Hepatic stellate cell (primary cell): Measurements from ENCODE around the gene HOXA3.

Experiments
- DNase-seq: peaks from one replicate; pipeline ENCODE4 v3.0.0; 2011; ENCODE audit warnings: low spot score

Gene HOXA3

GRCh38 chr7:27151931-27152815 is at the start of gene HOXA3:
HOXA3 (minus strand) TSS chr7:27152583; CDS start chr7:27110640, 41,943 bp downstream.
- DNase-seq = peak; percentile 64

DNA sequence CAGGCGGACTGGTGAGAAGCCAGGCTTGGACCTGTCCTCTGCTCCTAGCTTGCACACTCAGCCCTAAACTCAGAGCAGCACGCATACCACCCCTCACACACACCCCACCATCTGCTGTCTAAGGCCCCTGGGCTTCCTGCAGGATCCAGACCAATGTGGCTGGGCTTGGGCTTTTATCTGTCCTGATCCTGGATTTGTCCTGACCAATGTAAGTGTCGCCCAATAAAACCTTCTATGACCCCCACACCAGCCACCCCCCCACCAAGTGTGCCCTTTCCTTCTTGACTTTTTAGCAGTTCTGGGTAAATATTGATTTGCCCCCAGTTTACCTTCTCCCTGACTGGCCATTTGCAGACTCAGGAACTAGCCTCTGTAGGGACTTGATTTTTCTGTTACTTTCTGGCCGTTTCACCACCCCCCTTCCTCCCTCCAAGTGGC is 49.2 kb upstream of the HOXA3 start:
- no peak for DNase-seq

GRCh38 chr7:27200761-27201579 is 48.6 kb upstream of the HOXA3 start:
- no peak for DNase-seq

- DNase-seq = no peak
Observed at GRCh38 chr7:27199849-27200760, 47.7 kb upstream of the HOXA3 start, which contains the start of gene HOXA13. HOXA13 (minus strand) TSS chr7:27200091; CDS start chr7:27200077, 14 bp downstream.

DNA sequence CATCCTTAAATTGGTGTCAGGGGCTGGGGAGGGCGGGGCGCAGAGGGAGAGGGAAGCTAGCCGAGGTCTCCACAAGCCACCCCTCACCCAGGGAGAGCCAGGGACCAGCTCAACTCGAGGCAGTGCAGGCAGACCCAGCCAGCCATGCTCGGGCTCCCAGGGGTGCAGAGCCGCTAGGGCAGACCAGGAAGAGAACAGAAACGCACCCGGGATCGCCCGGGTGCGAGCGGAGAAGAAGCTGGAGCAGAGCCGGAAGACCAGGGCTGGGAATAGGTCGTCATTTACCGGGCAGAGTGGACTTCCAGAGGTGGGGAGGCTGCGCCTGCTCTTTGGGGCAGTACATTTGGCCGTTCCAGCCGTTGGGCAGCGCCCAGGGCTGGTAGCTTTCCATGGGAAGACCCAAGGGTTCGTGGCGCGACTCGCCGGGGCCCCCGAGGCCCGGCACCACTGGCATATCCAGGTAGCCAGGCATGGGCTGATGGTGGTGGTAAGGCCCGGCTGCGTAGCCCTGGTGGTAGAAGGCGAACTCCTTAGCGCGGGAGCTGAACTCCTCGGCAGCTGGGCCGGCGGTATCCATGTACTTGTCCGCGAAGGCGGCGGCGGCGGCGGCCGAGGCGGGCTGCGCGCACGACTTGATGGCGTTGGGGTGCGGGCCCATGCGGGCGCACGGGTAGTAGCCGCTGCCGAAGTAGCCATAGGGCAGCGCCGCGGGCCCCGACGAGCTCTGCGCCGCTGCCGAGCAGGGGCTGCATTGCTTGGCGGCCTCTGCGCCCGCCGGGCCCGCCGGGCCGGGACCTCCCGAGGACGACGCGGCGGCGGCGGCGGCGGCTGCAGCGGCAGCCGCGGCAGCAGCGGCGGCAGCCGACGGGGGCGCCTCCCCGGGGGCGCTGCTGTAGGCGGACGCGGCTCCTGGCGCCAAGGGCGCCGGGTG is 46.8 kb upstream of the HOXA3 start:
- DNase-seq = no peak

- no peak for DNase-seq
Observed at GRCh38 chr7:27198138-27198841, 45.9 kb upstream of the HOXA3 start.

GRCh38 chr7:27197137-27198042 is 45.0 kb upstream of the HOXA3 start:
- DNase-seq = no peak

- peak; percentile 68 for DNase-seq
Observed at GRCh38 chr7:27196287-27196767, 43.9 kb upstream of the HOXA3 start.

DNA sequence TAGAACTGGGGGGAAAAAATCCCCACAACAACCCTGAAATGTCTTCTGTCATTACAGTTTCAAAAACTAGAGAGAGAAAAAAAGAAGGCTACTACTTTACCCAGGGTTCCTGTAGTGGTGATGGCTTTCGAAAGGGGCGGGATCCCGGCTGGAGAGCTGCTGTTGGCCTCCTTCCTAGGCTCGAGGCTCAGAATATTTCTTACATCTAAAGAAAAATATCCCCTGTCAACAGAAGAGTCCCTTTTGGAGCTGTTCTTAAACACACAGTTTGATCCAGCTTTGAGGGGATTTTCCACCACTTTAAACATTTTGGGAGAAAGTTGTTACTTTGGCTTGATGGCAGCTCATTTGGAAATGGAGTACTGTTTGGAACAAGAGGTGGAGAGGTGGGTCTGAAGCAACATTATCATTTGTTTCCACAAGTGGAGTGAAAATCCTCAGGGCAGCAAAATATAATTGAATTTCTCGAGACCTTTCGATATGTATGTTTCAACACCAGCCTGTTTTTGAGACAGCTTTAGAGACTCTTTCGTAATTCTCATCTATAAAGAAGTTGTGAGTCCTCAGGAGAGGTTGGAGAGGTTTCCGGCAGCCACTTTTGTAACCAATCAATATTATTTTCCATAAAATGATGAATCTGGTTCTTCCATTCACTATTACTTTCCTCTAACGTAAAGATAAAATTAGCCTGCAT is 42.5 kb upstream of the HOXA3 start:
- no peak for DNase-seq

DNA sequence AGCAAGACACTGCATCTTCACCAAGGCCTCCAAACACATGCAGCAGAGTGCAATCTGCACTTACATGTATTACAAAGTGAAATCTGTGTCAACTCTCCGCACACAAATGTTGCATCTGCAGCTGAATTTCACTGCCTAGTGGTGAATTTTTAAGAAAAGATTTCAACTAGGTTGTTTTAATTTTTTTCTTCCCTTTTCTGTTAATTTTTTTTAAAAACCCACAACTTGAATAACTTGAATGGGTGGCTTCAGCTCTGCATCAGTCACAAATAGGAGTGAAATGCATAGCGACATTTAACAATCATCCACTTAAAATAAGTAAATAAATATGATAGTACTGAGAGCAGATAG is 41.6 kb upstream of the HOXA3 start:
- DNase-seq = no peak

DNA sequence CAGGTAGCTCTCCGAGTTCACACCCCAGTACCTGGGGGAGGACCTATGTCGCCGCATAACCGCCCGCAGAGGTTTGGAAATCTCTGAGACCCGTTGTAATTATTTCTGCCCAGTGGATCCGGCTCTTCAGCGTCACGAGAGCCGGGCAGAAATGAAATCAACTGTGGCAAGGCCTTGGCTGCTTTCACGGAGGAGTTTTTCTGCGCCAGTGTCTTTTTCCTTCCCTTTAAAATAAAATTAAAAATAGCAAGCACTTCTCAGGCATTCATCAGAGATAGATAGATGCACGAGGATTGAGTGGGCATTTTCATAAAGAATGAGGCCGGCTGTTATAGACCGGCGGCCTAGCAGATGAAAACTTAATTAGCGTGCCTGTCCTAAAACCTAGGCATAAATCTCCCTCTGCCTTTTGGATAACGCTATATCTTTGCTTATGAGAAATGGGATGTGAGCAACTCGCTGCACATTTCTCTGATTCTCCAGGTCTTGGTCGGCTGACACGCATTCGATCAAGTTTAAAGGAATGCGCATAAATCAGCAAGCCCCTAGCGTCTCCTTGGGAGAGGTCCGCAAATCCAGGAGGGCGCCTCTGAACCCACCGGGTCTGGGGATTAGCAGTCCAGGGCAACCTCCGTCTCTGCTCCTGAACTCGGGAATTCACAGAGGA is 41.1 kb upstream of the HOXA3 start:
- DNase-seq = no peak

- no peak for DNase-seq
Observed at GRCh38 chr7:27192546-27193334, 40.4 kb upstream of the HOXA3 start.

DNA sequence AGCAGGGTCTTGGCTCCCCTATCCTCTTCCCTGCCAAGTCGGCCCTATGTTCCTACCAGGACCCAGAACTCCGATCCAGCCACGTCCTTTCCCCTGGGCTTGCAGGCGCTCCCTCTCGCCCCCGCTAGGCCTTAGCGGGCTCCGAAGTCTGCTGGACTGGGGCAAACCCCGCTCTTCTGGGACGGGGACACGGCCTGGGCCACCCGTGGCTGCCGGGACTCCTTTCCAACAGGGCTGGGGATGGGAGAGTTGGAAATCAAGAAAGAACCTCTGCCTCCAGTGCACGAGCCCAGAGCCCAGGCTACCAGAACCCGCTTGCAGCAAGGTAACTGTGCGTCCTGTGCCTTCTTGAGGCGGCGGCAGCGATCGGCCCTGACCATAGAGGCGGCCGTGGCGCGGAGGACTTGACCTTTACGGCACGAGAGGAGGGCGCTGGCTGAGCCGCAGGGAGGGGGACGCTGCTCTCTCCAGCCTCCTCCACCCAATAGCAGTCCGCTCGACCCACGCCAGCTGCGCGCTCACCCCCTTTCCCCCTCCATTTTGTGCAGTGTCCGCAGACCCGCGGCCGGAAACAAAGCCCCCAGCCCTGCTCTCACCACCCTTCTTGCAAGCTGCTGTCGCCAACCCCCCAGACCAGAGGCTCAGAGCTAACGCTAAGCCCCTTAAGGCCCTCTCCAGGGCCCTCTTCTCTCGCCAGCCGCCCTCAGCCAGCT is 39.6 kb upstream of the HOXA3 start:
- no peak for DNase-seq

GRCh38 chr7:27191161-27191731 is 38.9 kb upstream of the HOXA3 start:
- no peak for DNase-seq

- DNase-seq = no peak
Observed at GRCh38 chr7:27189997-27190748, 37.8 kb upstream of the HOXA3 start.
